Activated gamma-delta T cell treated with Interleukin-2 at 50 U/mL for 16 hours (primary cell): ENCODE measurements around the gene FAM170A.

ENCODE experiments used
- DNase-seq: peaks from one replicate; pipeline ENCODE4 v3.0.0-alpha.2; 2020

The FAM170A gene, protein sequence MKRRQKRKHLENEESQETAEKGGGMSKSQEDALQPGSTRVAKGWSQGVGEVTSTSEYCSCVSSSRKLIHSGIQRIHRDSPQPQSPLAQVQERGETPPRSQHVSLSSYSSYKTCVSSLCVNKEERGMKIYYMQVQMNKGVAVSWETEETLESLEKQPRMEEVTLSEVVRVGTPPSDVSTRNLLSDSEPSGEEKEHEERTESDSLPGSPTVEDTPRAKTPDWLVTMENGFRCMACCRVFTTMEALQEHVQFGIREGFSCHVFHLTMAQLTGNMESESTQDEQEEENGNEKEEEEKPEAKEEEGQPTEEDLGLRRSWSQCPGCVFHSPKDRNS

DNA sequence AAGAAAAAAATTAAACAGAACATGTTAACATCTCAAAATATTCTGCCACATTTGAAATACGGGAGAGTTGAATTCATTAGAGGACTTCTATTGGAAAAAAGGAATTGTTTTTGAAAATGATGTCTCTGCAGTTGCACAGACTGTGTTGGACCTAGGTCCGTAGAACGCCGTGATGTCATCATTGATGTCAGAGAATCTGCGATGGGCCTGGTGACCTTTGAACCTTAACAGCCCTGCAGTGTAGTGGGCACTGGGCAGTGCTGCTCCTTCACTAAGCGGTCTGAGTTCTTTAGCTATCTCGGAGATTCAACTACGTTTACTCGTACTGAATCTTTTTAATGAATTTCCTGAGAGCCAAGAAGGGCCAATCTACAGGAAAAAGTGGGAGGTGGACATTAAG, at the start of gene FAM170A:
Gene FAM170A, plus strand, starts transcription at position 220 of the 400 bp plus-strand sequence. CDS start 211 bp downstream, outside the sequence.
- no peak for DNase-seq

DNA sequence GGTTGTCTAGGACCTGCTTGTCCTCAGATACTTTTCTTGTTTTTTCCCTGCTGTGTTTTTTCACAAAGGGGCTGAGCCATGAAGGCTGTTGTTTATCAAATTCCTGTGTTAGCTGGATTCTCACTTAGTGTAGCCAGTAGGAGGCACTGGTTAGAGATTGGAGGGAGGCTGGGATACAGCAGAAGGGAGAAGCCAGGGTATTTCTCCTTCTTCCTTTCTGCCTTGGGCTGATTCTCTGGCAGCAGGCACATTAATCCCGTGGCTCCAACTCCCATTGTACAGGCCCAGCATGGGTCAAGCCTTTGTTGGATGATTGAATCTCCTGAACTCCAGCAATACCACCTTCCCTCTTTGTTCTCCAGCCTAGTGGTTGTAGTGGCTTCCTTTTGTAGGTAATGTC, 46.4 kb upstream of the FAM170A start:
- no peak for DNase-seq

DNA sequence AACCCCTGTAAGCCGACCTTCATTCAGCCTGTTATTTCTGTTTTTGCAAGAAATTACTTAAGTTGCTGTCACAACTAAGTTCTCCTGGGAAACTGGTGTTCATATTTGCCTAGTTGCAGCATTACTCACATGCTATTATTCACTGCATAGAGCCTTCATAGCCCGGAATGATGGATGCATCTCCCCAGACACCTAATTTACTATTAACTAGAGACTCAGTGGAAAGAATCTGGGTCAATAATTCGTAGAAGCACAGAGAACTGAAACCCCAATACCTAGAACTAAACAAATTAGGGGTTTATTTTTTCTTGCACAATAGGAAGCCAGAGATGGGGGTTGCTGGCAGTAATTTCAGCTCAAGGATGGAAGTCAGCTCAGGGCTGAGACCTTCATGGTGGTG, 45.7 kb upstream of the FAM170A start:
- no peak for DNase-seq

DNA sequence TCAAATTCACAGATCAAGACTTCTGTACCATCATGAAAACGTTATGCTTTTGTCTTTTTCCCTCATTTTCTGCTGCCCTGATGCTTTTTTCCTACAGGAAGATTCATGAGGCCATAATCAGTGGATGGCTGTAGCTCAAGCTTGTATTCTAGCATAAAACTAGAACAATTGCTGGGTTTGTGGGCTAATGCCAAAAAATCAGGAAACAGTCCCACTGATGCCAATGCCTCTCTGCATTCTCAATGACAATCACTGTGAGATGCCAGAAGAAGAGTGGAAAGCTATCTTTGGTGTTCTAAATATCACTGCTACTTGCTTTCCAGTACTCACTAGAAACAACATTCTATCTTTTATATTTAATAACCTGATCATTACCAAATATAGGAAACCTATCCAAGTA, 33.3 kb upstream of the FAM170A start:
- no peak for DNase-seq

DNA sequence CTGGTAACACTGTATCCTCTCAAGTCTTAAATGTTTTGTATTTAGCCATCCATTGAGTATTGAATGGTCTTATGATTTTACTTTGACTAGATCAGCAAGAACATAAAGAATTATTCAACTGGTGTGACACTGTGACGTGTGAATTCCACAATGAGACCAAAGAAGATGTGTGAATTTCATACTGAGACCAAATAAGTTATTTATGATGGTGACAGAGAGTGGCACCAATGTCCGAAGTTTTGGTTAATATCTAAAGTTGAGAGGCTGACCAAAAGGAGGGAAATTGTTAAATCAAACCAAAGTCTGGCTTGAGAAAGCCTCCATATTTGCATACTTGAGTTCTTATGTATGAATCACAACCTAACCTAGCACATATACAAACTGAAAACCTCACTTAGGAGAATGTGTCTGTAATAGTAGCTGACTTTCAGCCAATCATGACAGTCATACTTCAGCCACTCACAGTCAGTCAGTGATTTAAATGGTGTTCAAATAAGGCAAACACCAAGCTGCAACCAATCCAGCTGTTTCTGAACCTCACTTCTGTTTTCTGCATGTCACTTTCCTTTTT, 31.5 kb upstream of the FAM170A start:
- DNase-seq = no peak

DNA sequence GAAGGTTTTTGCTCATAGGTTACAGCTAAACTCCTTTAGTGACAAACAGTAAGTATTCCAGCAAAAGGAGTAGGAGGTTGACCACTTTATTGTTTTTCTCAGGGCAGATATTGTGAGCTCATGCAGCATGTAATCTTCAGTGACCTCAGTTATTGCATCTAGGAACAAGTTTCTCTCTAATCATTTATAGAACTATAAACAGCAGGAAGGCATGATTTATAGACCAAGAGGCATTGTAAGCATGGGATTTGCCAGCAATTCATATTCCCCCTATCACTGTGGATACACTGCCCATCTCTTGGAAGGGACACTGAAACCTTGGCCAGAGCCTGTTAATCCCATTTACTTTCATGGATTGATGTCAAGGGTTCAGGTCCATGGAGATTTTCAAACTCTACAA, 15.4 kb upstream of the FAM170A start:
- no peak for DNase-seq

DNA sequence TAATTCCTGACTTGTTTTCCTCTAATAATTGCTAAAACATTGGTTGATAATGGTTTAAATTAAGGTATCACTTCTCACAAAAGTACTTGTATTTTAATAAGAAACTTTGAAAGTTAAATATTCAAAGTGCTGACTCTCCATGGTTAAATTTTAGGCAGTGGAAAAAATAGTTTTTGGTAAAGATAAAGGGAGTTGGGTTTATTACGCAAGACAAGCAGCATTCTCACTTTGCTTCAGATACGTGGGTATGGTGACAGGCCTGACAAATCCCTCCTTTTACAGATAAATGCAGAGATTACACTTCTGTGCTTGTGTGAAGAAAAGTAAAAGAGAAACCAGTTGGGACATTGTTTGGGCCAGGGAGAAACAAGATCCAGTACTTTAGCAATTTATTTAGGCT, 14.5 kb upstream of the FAM170A start:
- DNase-seq = no peak

DNA sequence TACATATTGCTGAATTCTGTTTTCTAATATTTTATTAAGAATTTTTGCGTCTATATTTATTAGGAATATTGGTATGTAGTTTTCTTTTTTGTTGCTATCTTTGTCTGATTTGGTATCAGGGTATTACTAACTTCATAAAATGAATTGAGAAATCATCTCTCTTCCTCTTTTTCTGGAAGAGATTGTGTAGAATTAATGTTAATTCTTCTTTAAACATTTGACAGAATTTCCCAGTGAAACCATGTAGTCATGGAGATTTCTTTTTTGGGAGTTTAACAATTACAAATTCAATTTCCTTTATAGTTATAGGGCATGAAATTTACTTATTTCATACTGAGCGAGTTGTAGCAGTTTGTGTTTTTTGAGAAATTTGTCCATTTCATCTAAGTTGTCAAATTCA, 3.3 kb upstream of the FAM170A start:
- no peak for DNase-seq

DNA sequence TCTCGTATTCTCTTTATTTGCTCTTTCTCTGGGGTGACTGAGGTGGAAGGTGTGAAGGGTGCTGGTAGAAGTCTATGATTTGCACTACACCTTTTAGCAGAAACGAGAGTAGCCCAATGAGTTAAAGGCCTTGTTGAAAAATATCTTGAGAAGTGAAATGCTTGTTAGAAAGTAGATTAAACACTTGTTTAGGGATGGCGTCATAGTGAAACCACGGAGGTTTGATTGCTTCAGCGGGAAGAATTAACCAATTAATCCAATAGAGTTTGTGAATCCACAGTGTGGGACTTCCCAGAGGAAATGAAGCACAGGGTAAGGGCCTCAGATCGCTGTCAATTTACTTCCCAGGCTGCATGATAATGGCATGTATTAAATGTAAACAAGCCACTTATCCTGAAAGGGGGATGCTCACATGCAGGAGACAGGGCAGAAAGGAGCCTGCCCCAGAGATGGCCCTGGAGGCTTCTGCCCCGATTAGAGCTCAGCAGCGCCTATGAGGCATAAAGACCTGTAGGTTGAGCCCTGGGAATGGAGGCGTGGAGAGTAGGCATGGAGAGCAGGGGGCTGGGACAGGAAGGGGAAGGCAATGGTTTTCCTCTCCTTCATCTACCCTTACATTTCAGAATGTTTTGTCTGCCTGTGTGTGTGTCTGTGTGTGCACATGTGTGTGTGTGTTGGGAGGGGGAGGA, 1.5 kb downstream of the FAM170A start:
- no peak for DNase-seq

DNA sequence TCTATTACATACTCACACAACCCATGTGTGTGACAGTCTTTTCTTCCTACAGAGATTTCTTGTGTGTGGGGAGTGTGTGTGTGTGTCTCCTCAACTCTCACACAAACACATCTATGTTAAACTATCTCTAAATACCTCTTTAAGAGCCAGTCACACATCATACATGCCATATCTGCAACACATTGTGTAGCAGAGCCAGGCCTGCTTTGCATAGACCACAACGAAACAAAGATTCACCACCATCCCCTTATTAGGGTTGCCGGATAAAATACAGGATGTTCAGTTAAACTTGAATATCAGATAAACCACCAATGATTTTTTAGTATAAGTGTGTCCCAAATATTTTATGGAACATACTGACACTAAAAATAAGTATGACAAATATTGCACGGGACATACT, 2.3 kb downstream of the FAM170A start:
- DNase-seq = no peak

DNA sequence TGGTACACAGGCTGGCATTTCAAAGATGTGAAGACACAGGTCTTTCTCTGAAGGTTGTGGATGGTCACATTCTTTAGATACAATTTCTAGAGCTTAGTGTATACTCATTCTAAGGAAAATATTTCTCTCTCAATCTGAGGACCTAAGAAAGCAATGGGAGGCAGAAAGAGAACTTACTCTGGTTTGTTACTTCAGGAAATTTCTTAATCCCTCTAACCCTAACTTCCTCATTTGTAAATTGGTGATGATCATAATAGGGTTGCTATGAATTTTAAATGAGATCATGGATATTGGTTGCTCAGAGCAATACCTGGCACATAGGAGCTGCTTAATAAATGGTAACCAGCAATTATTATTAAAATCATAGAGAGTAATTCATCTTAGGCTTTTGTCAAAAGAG, 22.1 kb downstream of the FAM170A start:
- DNase-seq = no peak

DNA sequence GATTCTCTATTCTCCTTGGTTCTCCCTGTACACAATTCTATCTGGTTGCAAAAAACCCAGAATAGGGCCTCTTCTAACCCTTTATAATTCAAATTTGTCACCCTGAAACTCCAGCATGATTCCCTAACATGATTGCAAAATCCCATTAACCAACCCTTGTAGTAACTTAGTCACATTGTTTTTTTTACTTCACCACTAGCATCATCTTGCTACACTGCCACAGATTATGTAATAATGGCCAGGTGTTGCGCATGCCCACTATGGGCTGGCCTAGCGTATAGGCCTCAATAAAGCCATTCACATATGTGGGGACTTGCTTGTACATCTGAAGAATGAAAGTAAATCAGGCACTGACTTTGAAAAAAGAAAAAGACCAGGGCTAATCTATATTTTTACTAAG, 25.7 kb downstream of the FAM170A start:
- no peak for DNase-seq

DNA sequence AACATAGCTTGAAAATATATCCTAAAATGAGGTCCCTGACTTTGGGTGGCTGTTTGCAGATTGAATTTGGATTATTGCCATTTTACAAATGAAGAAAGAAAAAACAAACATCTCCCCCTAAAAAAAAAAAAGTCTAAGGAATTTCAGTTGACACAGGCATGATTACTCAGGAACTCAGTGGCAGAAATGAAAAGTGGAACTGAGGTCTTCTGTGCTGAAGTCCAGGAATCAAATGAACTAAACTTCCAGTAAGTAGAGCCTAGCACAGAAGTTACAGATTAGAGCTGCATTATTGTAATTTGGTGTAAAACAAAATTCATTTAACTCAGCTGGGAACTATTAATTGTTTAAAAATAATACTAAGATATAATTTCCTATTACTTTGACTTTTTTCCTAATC, 26.7 kb downstream of the FAM170A start:
- DNase-seq = no peak

DNA sequence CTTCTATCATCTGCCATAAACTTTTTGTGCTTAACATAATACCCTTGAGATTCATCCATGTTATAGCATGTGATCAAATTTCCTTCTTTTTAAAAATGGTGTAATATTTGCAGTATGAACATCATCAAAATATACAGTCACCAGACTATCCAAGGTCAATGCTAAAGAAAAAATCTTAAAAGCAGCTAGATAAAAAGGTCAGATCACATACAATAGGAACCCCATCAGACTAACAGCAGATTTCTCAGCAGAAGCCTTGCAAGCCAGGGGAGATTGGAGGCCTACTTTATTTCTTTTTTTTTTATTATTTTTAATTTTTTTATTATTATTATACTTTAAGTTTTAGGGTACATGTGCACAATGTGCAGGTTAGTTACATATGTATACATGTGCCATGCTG, 37.2 kb downstream of the FAM170A start:
- DNase-seq = no peak

DNA sequence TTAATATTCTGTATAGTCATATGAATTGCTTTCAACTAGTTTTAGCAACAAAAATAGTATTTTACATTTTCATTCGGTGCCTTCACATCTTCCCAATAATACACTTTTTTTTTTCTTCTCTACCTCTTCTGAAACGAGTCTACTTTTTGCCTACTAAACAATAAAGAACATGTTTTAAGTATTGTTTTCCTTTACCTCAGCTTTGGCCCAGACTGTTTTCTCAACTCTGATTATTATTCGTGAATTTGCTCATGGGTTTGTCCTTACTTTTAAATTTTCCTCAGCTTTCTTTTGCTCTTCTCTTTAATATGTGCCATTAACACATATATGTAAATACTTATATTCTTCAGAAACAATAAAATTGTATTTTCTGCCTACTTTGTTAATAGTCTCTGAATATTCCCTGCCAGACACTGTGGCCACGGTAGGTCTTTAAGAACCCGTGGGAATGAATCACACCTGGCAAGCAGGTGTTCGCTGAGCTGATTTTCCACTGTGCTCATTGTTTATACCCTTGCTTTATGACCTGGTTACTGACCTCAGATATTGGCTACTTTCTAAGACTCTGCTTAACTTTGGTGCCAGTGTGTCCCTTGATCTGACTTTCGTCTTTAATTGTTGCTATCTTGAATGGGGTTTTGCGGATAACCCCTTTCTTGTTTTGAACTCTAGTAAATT, 49.1 kb downstream of the FAM170A start:
- DNase-seq = no peak

DNA sequence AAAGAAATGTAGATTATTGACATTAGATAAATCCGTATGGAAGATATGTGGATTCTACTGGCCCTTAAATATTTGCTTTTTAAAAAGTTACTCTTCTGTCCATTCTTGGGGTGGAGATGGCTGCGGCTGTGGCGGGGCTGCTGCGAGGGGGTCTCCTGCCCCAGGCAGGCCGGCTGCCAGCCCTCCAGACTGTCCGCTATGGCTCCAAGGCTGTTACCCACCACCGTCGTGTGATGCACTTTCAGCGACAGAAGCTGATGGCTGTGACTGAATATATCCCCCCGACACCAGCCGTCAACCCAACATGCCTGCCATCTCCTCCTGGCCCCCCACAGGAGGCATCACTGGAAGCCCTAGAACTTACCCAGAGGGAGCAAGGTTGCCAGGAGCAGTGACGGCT, 50.7 kb downstream of the FAM170A start:
- no peak for DNase-seq

DNA sequence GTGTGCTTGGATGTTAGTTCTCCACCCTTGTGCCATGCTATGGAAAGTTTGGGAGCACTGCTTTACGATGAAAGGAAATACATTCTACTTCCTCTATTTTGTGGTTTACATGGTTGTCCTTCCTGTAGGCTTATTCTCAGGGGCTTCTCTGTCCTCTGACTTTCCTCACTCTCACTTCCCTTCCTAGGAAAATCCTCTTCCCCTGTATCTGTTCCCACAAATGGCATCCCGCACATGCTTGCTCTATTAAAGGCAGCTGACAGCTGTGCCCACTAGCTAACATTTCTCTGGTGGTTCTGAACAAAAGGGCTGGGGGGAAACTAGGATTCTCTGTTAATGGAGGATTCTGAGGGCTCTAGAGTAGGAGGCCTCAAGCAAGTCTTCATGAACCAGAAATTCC, 52.4 kb downstream of the FAM170A start:
- no peak for DNase-seq

DNA sequence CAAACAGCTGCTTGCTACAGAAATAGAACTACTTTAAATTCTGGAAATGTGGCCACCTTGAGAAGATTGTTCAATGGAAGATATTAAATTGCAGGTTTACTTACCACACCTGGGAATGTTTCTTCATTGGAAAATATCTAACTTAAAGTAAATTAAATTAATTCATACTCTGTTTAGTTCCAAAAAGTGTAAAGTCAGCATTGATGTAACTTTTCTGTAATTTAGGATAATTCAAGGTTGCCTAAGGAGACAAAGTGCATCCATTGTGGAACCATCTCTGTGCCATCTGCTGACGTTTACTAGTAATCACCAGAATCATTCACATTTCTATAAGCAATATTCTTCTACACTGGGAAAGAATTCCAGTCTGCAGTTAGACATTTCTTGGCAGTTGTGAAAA, 53.0 kb downstream of the FAM170A start:
- no peak for DNase-seq
